Metanephros (tissue), 2 donors: ENCODE measurements around the gene BCAS4. TPM values are rescaled to one million over a fixed set of nuclear protein-coding genes. Genes with fewer than 3 reads are reported as not detected.

ENCODE experiments used
- small RNA-seq: library from RNA; depleted of rRNA; stranded (forward); fragments of <200 nt; gene quantifications from one replicate; pipeline ENCODE3, GENCODE V24; 2014; ENCODE audit warnings: low replicate concordance
- total RNA-seq: library from RNA; depleted of rRNA; stranded (reverse); fragments of >200 nt; gene quantifications from one replicate; pipeline ENCODE4 v1.2.3, GENCODE V29; 2014

The BCAS4 gene
- total RNA-seq: 4.8 TPM

DNA sequence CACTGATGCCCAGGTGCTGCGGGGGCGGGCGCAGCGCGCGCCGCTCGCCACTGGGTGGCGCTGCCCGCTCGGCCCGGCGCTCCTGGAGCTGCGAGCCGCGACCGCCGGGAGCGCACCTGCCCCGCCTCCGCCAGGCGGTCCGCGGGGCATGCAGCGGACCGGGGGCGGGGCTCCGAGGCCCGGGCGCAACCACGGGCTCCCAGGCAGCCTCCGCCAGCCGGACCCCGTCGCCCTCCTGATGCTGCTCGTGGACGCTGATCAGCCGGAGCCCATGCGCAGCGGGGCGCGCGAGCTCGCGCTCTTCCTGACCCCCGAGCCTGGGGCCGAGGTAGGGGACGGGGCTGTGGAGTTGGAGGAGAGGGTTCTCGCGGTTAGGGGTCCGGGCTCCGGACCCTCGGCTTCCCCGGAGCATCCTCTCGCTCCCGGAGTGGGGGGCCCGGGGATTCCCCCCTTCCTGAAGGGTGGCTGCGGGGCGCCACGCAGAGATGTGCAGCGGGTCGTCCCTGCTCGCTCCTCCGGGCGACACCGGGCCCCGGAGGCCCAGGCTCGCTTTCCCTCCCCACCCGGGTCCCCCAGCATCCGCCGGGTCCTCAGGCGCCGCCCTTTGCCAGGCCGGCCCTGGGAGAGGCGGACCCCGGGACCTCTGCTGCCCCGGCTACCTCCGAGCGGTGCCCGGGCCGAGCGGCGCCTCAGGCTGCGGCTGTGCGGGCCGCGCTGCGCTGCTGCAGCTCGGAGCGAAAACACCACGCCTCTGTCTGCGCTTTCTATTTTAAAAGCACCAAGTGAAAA lies at the start of gene BCAS4:
Gene BCAS4, plus strand, starts transcription at position 216 of the 789 bp plus-strand sequence. Its CDS starts 23 bp downstream, at position 239.

Small RNA genes within 50 kb of the gene (small RNA-seq; reads per million reads assigned to genes)
- gene TMSB4XP6: not detected

Other genes starting within 250 kb of the BCAS4 start
- 18.1 TPM for gene RIPOR3, start 103.5 kb upstream of the BCAS4 start, total RNA-seq
- 50.8 TPM for gene PARD6B, start 63.5 kb upstream of the BCAS4 start, total RNA-seq
- gene ADNP, start 136.4 kb downstream of the BCAS4 start, total RNA-seq: 59.9 TPM
- gene DPM1, start 163.5 kb downstream of the BCAS4 start, total RNA-seq: 42.2 TPM
- 6.0 TPM for gene MOCS3, start 163.8 kb downstream of the BCAS4 start, total RNA-seq
- 5.8 TPM for gene KCNG1, start 228.0 kb downstream of the BCAS4 start, total RNA-seq